AG04450 (cell line): ENCODE results near the gene GHSR. TPM values are rescaled to one million over a fixed set of nuclear protein-coding genes. Genes with fewer than 3 reads are reported as not detected.

Experiments used
- CTCF ChIA-PET: fragments of 300-600, 350-600 bp; formaldehyde crosslinking; extraction: SDS; loops from one replicate; lab custom pipeline; 2022; ENCODE audit warnings: antibody characterized with exemption, inconsistent platforms; lab: Charles Lee
- POLR2A ChIA-PET: fragments of 350-600 bp; formaldehyde crosslinking; extraction: SDS; loops from one replicate; lab custom pipeline; 2021; ENCODE audit warnings: antibody characterized with exemption, inconsistent platforms; lab: Yijun Ruan, JAX
- DNase-seq: peaks from one replicate; pipeline ENCODE4 v3.0.0-alpha.2; 2011; ENCODE audit warnings: low read depth, low spot score
- H3K27ac ChIP-seq: one replicate; pipeline ENCODE4 v1.5.1; 2012; ENCODE audit warnings: low read depth, low read length, control low read depth
- H3K27me3 ChIP-seq: one replicate; pipeline ENCODE4 v1.6.0; 2012; ENCODE audit warnings: low read length; ENCODE audit not compliant: control insufficient read depth, insufficient read depth
- H3K4me3 ChIP-seq: 2 replicates; pipeline ENCODE4 v1.5.1; 2011; ENCODE audit warnings: mild to moderate bottlenecking, low read depth, low read length, control low read depth
- H3K9me3 ChIP-seq: 2 replicates; pipeline ENCODE4 v1.5.1; 2012; ENCODE audit warnings: low read length; ENCODE audit not compliant: control insufficient read depth, insufficient read depth
- CTCF ChIP-seq: IDR thresholded peaks from 2 replicates; pipeline ENCODE4 v1.5.1; 2011; ENCODE audit warnings: low read depth, low read length, control low read depth, inconsistent platforms
- polyA plus RNA-seq: library from polyadenylated mRNA; depleted of rRNA; stranded (reverse); fragments of >200 nt; gene quantifications from 2 replicates; pipeline ENCODE4 v1.2.3, GENCODE V29; 2011

GHSR gene
- polyA plus RNA-seq, 1 experiment, result not detected

GRCh38 chr3:172465281-172465680, 17.0 kb upstream of the GHSR start:
- Histone ChIP-seq H3K9me3 (no peaks in the 10 kb centered on the region), H3K27me3 (peaks cover under 1% of the 10 kb centered on the region), H3K27ac (no peak overlapping the region), H3K4me3 (no peak overlapping the region)
- no peak for DNase-seq
- ChIA-PET CTCF (interaction anchor here (0.7 to 1.4 kb wide), 4 partner anchors 12 to 201 kb away, joined by 3 to 5 read pairs (median 4); no protein-coding TSS in a partner anchor), POLR2A (no interaction called here)
- no peak for TF ChIP-seq CTCF

GRCh38 chr3:172464306-172464705, 16.1 kb upstream of the GHSR start:
- POLR2A ChIA-PET, result no interaction called here
- no peak for DNase-seq
- Histone ChIP-seq H3K27me3 (peaks cover 7% of the 10 kb centered on the region), H3K4me3 (no peak overlapping the region), H3K27ac (no peak overlapping the region), H3K9me3 (no peaks in the 10 kb centered on the region)
- no peak for TF ChIP-seq CTCF
- CTCF ChIA-PET, result interaction anchor here (1.3 to 1.4 kb wide), 2 partner anchors 26 to 202 kb away, joined by 3 to 5 read pairs; no protein-coding TSS in a partner anchor

GRCh38 chr3:172461530-172462138, 13.4 kb upstream of the GHSR start:
- DNase-seq, result no peak
- no peak overlapping the region for H3K4me3 ChIP-seq
- H3K27ac ChIP-seq, result no peak overlapping the region
- POLR2A ChIA-PET, result interaction anchor here (0.7 kb wide), 1 partner anchor 11 kb away, joined by 3 read pairs; no protein-coding TSS in a partner anchor
- peaks cover 11% of the 10 kb centered on the region for H3K27me3 ChIP-seq
- H3K9me3 ChIP-seq, result no peaks in the 10 kb centered on the region
- CTCF ChIA-PET, result interaction anchor here (0.6 to 3.4 kb wide), 31 partner anchors 9 to 758 kb away, joined by 3 to 14 read pairs (median 3); no protein-coding TSS in a partner anchor
- TF ChIP-seq CTCF, result peak; percentile 94

- TF ChIP-seq CTCF, result no peak
- DNase-seq, result no peak
- ChIA-PET POLR2A (no interaction called here), CTCF (interaction anchor here (0.5 kb wide), 1 partner anchor 166 kb away, joined by 7 read pairs; no protein-coding TSS in a partner anchor)
- H3K27ac ChIP-seq, result no peak overlapping the region
- H3K4me3 ChIP-seq, result no peak overlapping the region
- peaks cover 14% of the 10 kb centered on the region for H3K27me3 ChIP-seq
- no peaks in the 10 kb centered on the region for H3K9me3 ChIP-seq
These were observed 8.1 kb upstream of the GHSR start for GRCh38 chr3:172456404-172456803.

GRCh38 chr3:172454180-172454579, 5.9 kb upstream of the GHSR start:
- H3K27ac ChIP-seq, result no peak overlapping the region
- peaks cover 5% of the 10 kb centered on the region for H3K9me3 ChIP-seq
- CTCF ChIA-PET, result interaction anchor here (1.1 kb wide), 2 partner anchors 23 to 219 kb away, joined by 3 read pairs; no protein-coding TSS in a partner anchor
- no peak for DNase-seq
- no peak for TF ChIP-seq CTCF
- no peak overlapping the region for H3K4me3 ChIP-seq
- POLR2A ChIA-PET, result no interaction called here
- H3K27me3 ChIP-seq, result peaks cover 21% of the 10 kb centered on the region
